BE2C (cell line): ENCODE data around the gene SMURF1.

Experiments
- DNase-seq: peaks from one replicate; pipeline ENCODE4 v3.0.0-alpha.2; 2020
- H3K27me3 ChIP-seq: fragments of 250-450 bp; sonication (Bioruptor Pico); 2 replicates; pipeline ENCODE4 v1.5.1; 2020; ENCODE audit warnings: mild to moderate bottlenecking
- H3K36me3 ChIP-seq: fragments of 250-450 bp; sonication (Bioruptor Pico); 2 replicates; pipeline ENCODE4 v1.5.1; 2020; ENCODE audit warnings: mild to moderate bottlenecking
- H3K4me1 ChIP-seq: fragments of 250-450 bp; sonication (Bioruptor Pico); 2 replicates; pipeline ENCODE4 v1.5.1; 2020
- H3K4me3 ChIP-seq: 2 replicates; pipeline ENCODE4 v1.5.1; 2011; ENCODE audit warnings: low read depth, low read length
- H3K9me3 ChIP-seq: fragments of 250-450 bp; sonication (Bioruptor Pico); 2 replicates; pipeline ENCODE4 v1.5.1; 2020
- TF ChIP-seq, protein P1 (sequence below): IDR thresholded peaks from 2 replicates; pipeline ENCODE4 v1.5.1; 2012; ENCODE audit warnings: mild to moderate bottlenecking, low read depth, low read length

The SMURF1 gene

DNA sequence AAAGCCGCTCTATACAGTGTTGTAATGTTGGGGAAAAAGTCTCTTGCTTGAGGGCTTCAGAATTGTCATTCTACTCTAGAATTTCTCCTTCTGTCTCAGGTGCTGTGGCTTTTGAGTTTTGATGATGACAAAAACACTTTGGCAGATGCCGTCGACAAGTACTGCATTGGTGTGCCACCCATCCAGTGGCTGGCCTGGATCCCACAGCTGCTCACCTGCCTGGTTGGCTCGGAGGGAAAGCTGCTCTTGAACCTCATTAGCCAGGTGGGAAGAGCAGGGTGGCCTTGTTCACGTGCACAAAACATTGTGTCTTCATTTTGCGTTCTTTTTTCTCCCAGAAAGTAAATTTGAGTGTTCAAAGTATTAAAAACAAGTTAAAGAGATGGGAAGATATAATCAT lies 153.6 kb downstream of the SMURF1 start:
- TF ChIP-seq, protein P1, sequence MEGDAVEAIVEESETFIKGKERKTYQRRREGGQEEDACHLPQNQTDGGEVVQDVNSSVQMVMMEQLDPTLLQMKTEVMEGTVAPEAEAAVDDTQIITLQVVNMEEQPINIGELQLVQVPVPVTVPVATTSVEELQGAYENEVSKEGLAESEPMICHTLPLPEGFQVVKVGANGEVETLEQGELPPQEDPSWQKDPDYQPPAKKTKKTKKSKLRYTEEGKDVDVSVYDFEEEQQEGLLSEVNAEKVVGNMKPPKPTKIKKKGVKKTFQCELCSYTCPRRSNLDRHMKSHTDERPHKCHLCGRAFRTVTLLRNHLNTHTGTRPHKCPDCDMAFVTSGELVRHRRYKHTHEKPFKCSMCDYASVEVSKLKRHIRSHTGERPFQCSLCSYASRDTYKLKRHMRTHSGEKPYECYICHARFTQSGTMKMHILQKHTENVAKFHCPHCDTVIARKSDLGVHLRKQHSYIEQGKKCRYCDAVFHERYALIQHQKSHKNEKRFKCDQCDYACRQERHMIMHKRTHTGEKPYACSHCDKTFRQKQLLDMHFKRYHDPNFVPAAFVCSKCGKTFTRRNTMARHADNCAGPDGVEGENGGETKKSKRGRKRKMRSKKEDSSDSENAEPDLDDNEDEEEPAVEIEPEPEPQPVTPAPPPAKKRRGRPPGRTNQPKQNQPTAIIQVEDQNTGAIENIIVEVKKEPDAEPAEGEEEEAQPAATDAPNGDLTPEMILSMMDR: no peak
- peaks cover 90% of the 10 kb centered on the region for H3K36me3 ChIP-seq
- no peak for DNase-seq

DNA sequence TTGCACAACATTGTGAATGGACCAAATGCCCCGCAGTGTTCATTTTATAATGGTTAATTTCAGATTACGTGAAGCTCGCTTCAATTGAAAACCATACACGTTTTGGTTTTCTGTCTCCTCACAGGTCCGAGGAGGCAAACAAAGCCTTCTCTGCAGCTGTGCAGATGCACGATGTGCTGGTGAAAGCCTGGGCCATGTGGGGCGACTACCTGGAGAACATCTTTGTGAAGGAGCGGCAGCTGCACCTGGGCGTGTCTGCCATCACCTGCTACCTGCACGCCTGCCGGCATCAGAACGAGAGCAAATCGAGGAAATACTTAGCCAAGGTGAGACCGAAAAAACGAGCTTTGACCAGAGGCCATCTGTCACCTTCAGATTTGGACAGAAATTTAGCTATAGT lies 155.3 kb downstream of the SMURF1 start:
- TF ChIP-seq, protein P1: no peak
- H3K27me3 ChIP-seq: no peaks in the 10 kb centered on the region
- H3K4me1 ChIP-seq: no peaks in the 10 kb centered on the region
- H3K9me3 ChIP-seq: no peaks in the 10 kb centered on the region
- peaks cover 89% of the 10 kb centered on the region for H3K36me3 ChIP-seq
- no peak overlapping the region for H3K4me3 ChIP-seq
- no peak for DNase-seq

More for the DNA sequence above, 153.6 kb downstream of the SMURF1 start:
- Histone ChIP-seq H3K9me3 (no peaks in the 10 kb centered on the region), H3K27me3 (no peaks in the 10 kb centered on the region), H3K4me1 (no peaks in the 10 kb centered on the region), H3K4me3 (no peak overlapping the region)

DNA sequence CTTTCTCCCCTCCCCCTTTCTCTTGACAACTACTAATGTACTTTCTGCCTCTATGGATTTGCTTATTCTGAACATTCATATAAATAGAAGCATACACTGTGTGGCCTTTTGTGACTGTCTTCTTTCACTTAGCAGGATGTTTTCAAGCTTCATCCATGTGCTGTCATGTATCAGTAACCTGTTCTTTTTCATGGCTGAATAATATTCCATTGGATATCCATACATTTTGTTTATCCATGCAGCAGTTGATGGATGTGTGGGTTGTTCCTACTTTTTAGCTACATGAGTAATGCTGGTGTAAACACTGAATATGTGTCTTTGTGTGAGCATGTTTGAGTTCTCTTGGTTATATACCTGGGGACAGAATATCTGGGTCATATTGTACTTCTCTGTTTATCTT lies 158.0 kb downstream of the SMURF1 start:
- H3K36me3 ChIP-seq: peaks cover 79% of the 10 kb centered on the region
- no peaks in the 10 kb centered on the region for H3K27me3 ChIP-seq
- no peaks in the 10 kb centered on the region for H3K4me1 ChIP-seq
- DNase-seq: no peak
- TF ChIP-seq, protein P1: no peak
- no peak overlapping the region for H3K4me3 ChIP-seq
- no peaks in the 10 kb centered on the region for H3K9me3 ChIP-seq

DNA sequence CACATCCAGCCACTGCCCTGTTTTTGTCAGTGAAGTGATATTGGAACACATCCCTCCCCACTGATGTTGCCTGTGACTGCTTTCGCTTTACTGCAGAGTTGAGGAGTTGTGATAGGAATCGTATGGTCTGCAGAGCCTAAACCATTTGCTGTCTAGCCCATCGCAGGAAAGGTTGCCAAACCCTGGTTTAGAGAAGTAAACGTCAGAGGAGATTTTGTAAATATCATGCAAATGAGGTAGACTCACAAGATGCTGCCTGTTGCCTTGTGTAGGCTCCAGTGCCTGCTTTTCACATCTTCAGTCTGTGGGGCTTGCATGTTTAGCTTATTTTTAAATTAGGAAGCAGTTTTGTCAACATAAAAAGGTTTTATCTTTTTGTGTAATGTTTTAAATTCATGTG lies 158.5 kb downstream of the SMURF1 start:
- no peak for DNase-seq
- H3K4me1 ChIP-seq: no peaks in the 10 kb centered on the region
- peaks cover 82% of the 10 kb centered on the region for H3K36me3 ChIP-seq
- TF ChIP-seq, protein P1: no peak
- no peaks in the 10 kb centered on the region for H3K9me3 ChIP-seq
- no peaks in the 10 kb centered on the region for H3K27me3 ChIP-seq
- H3K4me3 ChIP-seq: no peak overlapping the region

DNA sequence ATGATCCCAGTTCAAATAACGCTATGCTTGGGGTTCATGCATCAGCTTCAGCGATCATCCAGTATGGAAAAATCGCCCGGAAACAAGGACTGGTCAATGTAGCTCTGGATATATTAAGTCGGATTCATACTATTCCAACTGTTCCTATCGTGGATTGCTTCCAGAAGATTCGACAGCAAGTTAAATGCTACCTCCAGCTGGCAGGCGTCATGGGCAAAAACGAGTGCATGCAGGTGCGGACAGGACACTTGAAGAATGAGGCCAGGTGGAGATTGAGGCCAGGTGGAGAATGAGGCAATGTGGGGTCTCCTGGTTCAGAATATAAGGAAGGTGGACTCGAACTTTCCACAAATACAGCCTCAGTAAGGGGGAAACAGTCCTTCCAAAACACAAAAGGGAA lies 159.8 kb downstream of the SMURF1 start:
- TF ChIP-seq, protein P1: no peak
- no peaks in the 10 kb centered on the region for H3K4me1 ChIP-seq
- H3K27me3 ChIP-seq: no peaks in the 10 kb centered on the region
- DNase-seq: no peak
- peaks cover 79% of the 10 kb centered on the region for H3K36me3 ChIP-seq
- no peak overlapping the region for H3K4me3 ChIP-seq
- H3K9me3 ChIP-seq: no peaks in the 10 kb centered on the region

DNA sequence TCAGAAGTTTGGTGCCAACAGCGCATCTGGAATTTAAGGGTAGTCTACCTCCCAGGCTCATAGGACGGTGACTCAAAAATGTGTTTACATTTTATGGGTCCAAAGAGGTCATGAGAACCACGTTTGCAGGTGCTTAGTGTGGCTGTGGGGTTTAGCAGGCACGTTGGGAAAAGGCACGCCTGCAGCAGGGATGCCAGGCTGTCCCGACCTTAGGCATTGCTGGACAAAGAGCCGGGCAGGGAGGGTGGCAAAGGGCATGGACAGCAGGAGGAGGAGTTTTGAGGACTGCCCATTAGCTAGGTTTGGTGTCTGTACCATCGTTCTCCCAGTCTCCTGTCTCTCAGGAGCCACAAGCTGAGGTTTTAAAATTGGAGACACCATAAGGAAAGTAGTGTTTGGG lies 161.2 kb downstream of the SMURF1 start:
- Histone ChIP-seq H3K27me3 (no peaks in the 10 kb centered on the region), H3K9me3 (no peaks in the 10 kb centered on the region), H3K4me3 (no peak overlapping the region), H3K4me1 (no peaks in the 10 kb centered on the region), H3K36me3 (peaks cover 82% of the 10 kb centered on the region)
- TF ChIP-seq, protein P1: no peak
- no peak for DNase-seq
